HepG2 (cell line): ENCODE measurements around the gene CNOT1. TPM values are rescaled to one million over a fixed set of nuclear protein-coding genes. Genes with fewer than 3 reads are reported as not detected.

ENCODE experiments used
- ATAC-seq: fragments of 200-7000 bp; cut with Tn5 transposase; 3 replicates; pipeline ENCODE4 v1.9.1; 2020; ENCODE audit warnings: mild to moderate bottlenecking, moderate library complexity
- BruUV-seq: library from RNA; stranded (reverse); fragments of 400-500 nt; replicated peaks from 2 replicates; lab custom pipeline; 2021; lab: Mats Ljungman, UMichigan
- CTCF ChIA-PET: fragments of 300-600 bp; formaldehyde crosslinking; extraction: SDS; loops from one replicate; lab custom pipeline; 2021; ENCODE audit warnings: low total read pairs, inconsistent platforms, low intra/inter-chr PET ratio; lab: Yijun Ruan, JAX
- POLR2A ChIA-PET: fragments of 350-600 bp; sonication (Branson Sonifier 250); formaldehyde crosslinking; loops from one replicate; lab custom pipeline; 2020; ENCODE audit warnings: antibody characterized with exemption, inconsistent platforms; lab: Yijun Ruan, JAX
- DNase-seq: peaks from one replicate; pipeline ENCODE4 v3.0.0-alpha.2; 2015; ENCODE audit warnings: low spot score
- FAIRE-seq: peaks from 3 replicates; lab custom pipeline; 2011; peaks lifted over from hg19 to GRCh38; lab: Jason Lieb, UNC
- H2AFZ ChIP-seq: one replicate; pipeline ENCODE4 v1.6.1; 2011; ENCODE audit warnings: low read length, inconsistent platforms
- H3K27ac ChIP-seq: fragments of 300-600 bp; 3 replicates; pipeline ENCODE4 v1.8.0; 2011; ENCODE audit warnings: mixed run types, mild to moderate bottlenecking, mixed read lengths, low read length, inconsistent platforms; ENCODE audit not compliant: insufficient read depth; ENCODE audit errors: extremely low read length
- H3K27me3 ChIP-seq, 2 experiments: fragments of 200-600 bp in 1 of 2; 2 replicates in 1 of 2; 3 replicates in 1 of 2; pipeline versions ENCODE4 v1.6.0 to v1.8.0; 2011; ENCODE audit warnings: low read length in 2 of 2, mild to moderate bottlenecking in 2 of 2, moderate library complexity in 2 of 2, inconsistent platforms in 1 of 2; ENCODE audit not compliant: insufficient read depth in 2 of 2, control insufficient read depth in 1 of 2
- H3K36me3 ChIP-seq, 2 experiments: fragments of 200-600 bp in 1 of 2; replicated peaks in 1 of 2; 2 replicates in 1 of 2; 3 replicates in 1 of 2; pipeline versions ENCODE4 v1.5.1 to v1.8.0; 2011; ENCODE audit warnings: low read length in 2 of 2, inconsistent platforms in 1 of 2; ENCODE audit not compliant: insufficient read depth in 2 of 2, control insufficient read depth in 1 of 2
- H3K4me1 ChIP-seq: 2 replicates; pipeline ENCODE4 v1.5.1; 2012; ENCODE audit warnings: low read length, inconsistent platforms; ENCODE audit not compliant: insufficient read depth
- H3K4me2 ChIP-seq: 2 replicates; pipeline ENCODE4 v1.6.0; 2011; ENCODE audit warnings: low read depth, low read length, inconsistent platforms
- H3K4me3 ChIP-seq, 3 experiments: fragments of 200-600 bp in 1 of 3; sonication (generic), shearing (Covaris generic) in 1 of 3; replicated peaks in 1 of 3; 2 replicates each; pipeline ENCODE4 v1.5.1; 2011 to 2016; ENCODE audit warnings: low read length in 3 of 3, inconsistent platforms in 2 of 3, low read depth in 2 of 3, mild to moderate bottlenecking in 2 of 3, control low read depth in 1 of 3, mixed read lengths in 1 of 3; ENCODE audit not compliant: insufficient read depth in 1 of 3
- H3K79me2 ChIP-seq: one replicate; pipeline ENCODE4 v1.6.1; 2011; ENCODE audit warnings: low read length, inconsistent platforms; ENCODE audit not compliant: insufficient read depth
- H3K9ac ChIP-seq: 2 replicates; pipeline ENCODE4 v1.6.0; 2011; ENCODE audit warnings: mild to moderate bottlenecking, low read depth, low read length, inconsistent platforms; ENCODE audit not compliant: insufficient read depth
- H3K9me3 ChIP-seq: 2 replicates; pipeline ENCODE4 v1.5.1; 2012; ENCODE audit warnings: mild to moderate bottlenecking, low read length
- H4K20me1 ChIP-seq: 2 replicates; pipeline ENCODE4 v1.6.0; 2011; ENCODE audit warnings: inconsistent platforms, mild to moderate bottlenecking, low read length, moderate library complexity; ENCODE audit not compliant: insufficient read depth
- RARA ChIP-seq: IDR thresholded peaks from 2 replicates; pipeline ENCODE4 v1.6.1; 2016; ENCODE audit warnings: missing genetic modification reagents, missing compliant biosample characterization
- ZNF543 ChIP-seq: sonication (generic); formaldehyde crosslinking; IDR thresholded peaks from 2 replicates; pipeline ENCODE4 v1.4.0; 2020; ENCODE audit warnings: mild to moderate bottlenecking, missing genetic modification reagents
- WGBS: methylation state at CpG from one replicate; pipeline ENCODE4 v1.1.6; 2017; ENCODE audit warnings: low lambda C conversion rate; 5-methylcytosine and 5-hydroxymethylcytosine counted together
- in situ Hi-C: cut with HindIII; loops from 2 replicates; pipeline ENCODE4 v1.10.0; 2017; ENCODE audit warnings: low pct_unique_long_range_greater_than_20kb; ENCODE audit not compliant: extremely low pct_ligation_motif_present
- intact Hi-C: fragments of 100-400 bp; cut with micrococcal nuclease; formaldehyde crosslinking; loops from one replicate; pipeline ENCODE4 v1.10.0; 2022; ENCODE audit not compliant: unreplicated experiment
- polyA plus RNA-seq, 8 experiments: library from polyadenylated mRNA; depleted of rRNA in 3 of 8; stranded (reverse) in 7 of 8; unstranded in 1 of 8; fragments of >200 nt; fragmentation: Illumina TruSeq in 4 of 8; extraction: Trizol in 4 of 8; gene quantifications; 2 replicates each; pipeline versions ENCODE4 v1.2.1 to v1.2.3, GENCODE V29; 2011 to 2016; ENCODE audit warnings: low read depth in 4 of 8, missing spikeins in 1 of 8, mixed read lengths in 1 of 8; ENCODE audit not compliant: insufficient read depth in 1 of 8
- small RNA-seq, 3 experiments: library from RNA; depleted of rRNA; stranded (forward); fragments of <200 nt; gene quantifications; one replicate each; pipeline ENCODE3, GENCODE V24; 2012; ENCODE audit warnings: low read depth in 2 of 3, low replicate concordance in 1 of 3; ENCODE audit not compliant: insufficient read length in 3 of 3, insufficient read depth in 2 of 3
- total RNA-seq, 5 experiments: library from RNA; depleted of rRNA; stranded (reverse); fragments of >200 nt; fragmentation: Illumina TruSeq; extraction: Trizol; gene quantifications; 2 replicates each; pipeline ENCODE4 v1.2.3, GENCODE V29; 2016; ENCODE audit warnings: low read depth in 1 of 5
- TF ChIP-seq, protein P1 (sequence below): sonication (generic); formaldehyde crosslinking; IDR thresholded peaks from 2 replicates; pipeline ENCODE4 v1.9.0; 2021; ENCODE audit warnings: mild to moderate bottlenecking, missing genetic modification reagents
- TF ChIP-seq, protein P2 (sequence below): sonication (generic); IDR thresholded peaks from 2 replicates; pipeline ENCODE4 v1.6.1; 2016; ENCODE audit warnings: low read depth, borderline replicate concordance

Gene CNOT1
- total and polyA plus RNA-seq, 2 of the 13 experiments (the other 11 are each of a cell fraction or from before 2014, with no cell fraction given) = 188 to 232 TPM

DNA sequence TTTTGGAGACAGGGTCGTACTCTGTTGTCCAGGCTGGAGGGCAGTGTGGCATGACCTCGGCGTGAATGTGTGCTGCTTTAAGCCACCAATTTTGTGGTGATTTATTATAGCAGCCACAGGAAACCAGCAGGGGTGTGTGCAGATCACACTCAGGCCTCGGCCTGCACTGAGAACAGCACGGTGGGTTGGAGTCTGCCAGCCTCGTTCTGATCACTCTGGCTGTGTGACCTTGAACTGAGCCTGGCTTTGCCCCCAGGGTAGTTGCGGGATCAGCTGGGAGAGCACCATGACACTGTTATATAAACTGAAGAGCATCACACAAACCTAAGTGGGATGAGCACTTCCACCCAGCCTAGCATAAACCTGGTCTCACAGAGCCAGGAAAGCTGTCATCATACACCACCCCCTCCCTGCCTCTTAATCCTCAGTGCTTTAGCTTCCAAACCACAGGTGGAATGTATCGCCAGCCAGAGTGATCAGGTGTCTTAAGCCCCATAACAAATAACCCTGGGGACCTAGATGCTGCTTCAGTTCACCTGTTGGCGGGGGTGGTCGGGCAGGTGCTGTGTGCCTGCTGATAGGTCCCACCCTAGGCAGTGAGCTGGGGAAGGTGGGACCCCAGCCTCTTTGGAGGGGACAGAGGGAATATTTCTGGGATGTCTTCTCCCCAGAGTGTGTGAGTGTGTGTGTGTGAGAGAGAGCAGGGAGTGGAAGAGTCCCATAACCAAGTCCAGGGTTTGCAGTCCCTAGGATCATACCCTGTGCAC, 158.2 kb downstream of the CNOT1 start:
- POLR2A ChIA-PET = no interaction called here
- BruUV-seq = no TSS peak
- TF ChIP-seq, protein P1, sequence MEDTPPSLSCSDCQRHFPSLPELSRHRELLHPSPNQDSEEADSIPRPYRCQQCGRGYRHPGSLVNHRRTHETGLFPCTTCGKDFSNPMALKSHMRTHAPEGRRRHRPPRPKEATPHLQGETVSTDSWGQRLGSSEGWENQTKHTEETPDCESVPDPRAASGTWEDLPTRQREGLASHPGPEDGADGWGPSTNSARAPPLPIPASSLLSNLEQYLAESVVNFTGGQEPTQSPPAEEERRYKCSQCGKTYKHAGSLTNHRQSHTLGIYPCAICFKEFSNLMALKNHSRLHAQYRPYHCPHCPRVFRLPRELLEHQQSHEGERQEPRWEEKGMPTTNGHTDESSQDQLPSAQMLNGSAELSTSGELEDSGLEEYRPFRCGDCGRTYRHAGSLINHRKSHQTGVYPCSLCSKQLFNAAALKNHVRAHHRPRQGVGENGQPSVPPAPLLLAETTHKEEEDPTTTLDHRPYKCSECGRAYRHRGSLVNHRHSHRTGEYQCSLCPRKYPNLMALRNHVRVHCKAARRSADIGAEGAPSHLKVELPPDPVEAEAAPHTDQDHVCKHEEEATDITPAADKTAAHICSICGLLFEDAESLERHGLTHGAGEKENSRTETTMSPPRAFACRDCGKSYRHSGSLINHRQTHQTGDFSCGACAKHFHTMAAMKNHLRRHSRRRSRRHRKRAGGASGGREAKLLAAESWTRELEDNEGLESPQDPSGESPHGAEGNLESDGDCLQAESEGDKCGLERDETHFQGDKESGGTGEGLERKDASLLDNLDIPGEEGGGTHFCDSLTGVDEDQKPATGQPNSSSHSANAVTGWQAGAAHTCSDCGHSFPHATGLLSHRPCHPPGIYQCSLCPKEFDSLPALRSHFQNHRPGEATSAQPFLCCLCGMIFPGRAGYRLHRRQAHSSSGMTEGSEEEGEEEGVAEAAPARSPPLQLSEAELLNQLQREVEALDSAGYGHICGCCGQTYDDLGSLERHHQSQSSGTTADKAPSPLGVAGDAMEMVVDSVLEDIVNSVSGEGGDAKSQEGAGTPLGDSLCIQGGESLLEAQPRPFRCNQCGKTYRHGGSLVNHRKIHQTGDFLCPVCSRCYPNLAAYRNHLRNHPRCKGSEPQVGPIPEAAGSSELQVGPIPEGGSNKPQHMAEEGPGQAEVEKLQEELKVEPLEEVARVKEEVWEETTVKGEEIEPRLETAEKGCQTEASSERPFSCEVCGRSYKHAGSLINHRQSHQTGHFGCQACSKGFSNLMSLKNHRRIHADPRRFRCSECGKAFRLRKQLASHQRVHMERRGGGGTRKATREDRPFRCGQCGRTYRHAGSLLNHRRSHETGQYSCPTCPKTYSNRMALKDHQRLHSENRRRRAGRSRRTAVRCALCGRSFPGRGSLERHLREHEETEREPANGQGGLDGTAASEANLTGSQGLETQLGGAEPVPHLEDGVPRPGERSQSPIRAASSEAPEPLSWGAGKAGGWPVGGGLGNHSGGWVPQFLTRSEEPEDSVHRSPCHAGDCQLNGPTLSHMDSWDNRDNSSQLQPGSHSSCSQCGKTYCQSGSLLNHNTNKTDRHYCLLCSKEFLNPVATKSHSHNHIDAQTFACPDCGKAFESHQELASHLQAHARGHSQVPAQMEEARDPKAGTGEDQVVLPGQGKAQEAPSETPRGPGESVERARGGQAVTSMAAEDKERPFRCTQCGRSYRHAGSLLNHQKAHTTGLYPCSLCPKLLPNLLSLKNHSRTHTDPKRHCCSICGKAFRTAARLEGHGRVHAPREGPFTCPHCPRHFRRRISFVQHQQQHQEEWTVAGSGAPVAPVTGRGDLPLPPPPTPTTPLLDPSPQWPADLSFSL (CRISPR knock-in tag) = no peak
- TF ChIP-seq RARA (CRISPR knock-in tag) = 0 out of 2 replicates have a peak, but pooled peaks have one; percentile 29
- no peak for TF ChIP-seq ZNF543 (CRISPR knock-in tag)
- TF ChIP-seq, protein P2, sequence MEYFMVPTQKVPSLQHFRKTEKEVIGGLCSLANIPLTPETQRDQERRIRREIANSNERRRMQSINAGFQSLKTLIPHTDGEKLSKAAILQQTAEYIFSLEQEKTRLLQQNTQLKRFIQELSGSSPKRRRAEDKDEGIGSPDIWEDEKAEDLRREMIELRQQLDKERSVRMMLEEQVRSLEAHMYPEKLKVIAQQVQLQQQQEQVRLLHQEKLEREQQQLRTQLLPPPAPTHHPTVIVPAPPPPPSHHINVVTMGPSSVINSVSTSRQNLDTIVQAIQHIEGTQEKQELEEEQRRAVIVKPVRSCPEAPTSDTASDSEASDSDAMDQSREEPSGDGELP = 0 out of 2 replicates have a peak, but pooled peaks have one; percentile 30
- TF ChIP-seq, all 625 proteins: peak for 2
- H3K9me3 ChIP-seq = no peaks in the 10 kb centered on the region
- no peak for FAIRE-seq
- no peaks in the 10 kb centered on the region; the same call in 1 of the 2 replicates for H4K20me1 ChIP-seq
- intact Hi-C loops (no loop called here), in situ Hi-C loops (no loop called here)
- CTCF ChIA-PET = no interaction called here
- no peak overlapping the region for H2AFZ ChIP-seq
- H3K4me1 ChIP-seq = no peaks in the 10 kb centered on the region
- H3K36me3 ChIP-seq = no peaks in the 10 kb centered on the region
- 21% methylated on average over 8 of the region's 10 CpGs for WGBS
- H3K4me2 ChIP-seq = no peak overlapping the region
- no peaks in the 10 kb centered on the region for H3K79me2 ChIP-seq
- ATAC-seq = peak; percentile 31
- no peak overlapping the region for H3K27ac ChIP-seq
- H3K9ac ChIP-seq = no peak overlapping the region
- DNase-seq = no peak
- no peak overlapping the region for H3K4me3 ChIP-seq
- peaks cover 1 to 45% of the 10 kb centered on the region in 2 experiments; a peak in 2 of 5 replicates for H3K27me3 ChIP-seq

Small RNA genes within 50 kb of the gene (small RNA-seq; reads per million reads assigned to genes)
- gene RNU6-103P (0 reads per million in 3 experiments), gene SNORA46 (71.2 to 750 (median 107) reads per million in 3 experiments), gene SNORA50A (0 reads per million in 3 experiments)

Other genes with a start within 250 kb of the CNOT1 start
- gene GINS3, start 237.4 kb downstream of the CNOT1 start, total RNA-seq (2016; rRNA removed; fragmentation: Illumina TruSeq; extraction: Trizol) = 19.3 and 28.4 TPM in 2 replicates
- gene GINS3, start 237.4 kb downstream of the CNOT1 start, polyA plus RNA-seq (2011; rRNA removed) = 5.4 and 6.5 TPM in 2 replicates
- gene NDRG4, start 129.7 kb downstream of the CNOT1 start, total RNA-seq (2016; rRNA removed; fragmentation: Illumina TruSeq; extraction: Trizol) = 1.6 and 1.7 TPM in 2 replicates
- 1.8 and 2.7 TPM in 2 replicates for gene NDRG4, start 129.7 kb downstream of the CNOT1 start, polyA plus RNA-seq (2011; rRNA removed)
- gene SETD6, start 114.3 kb downstream of the CNOT1 start, total RNA-seq (2016; rRNA removed; fragmentation: Illumina TruSeq; extraction: Trizol) = 17.4 and 25.7 TPM in 2 replicates
- 24.0 and 25.9 TPM in 2 replicates for gene SETD6, start 114.3 kb downstream of the CNOT1 start, polyA plus RNA-seq (2011; rRNA removed)
- 6.2 and 14.1 TPM in 2 replicates for gene SLC38A7, start 54.9 kb upstream of the CNOT1 start, total RNA-seq (2016; rRNA removed; fragmentation: Illumina TruSeq; extraction: Trizol)
- 13.2 and 17.0 TPM in 2 replicates for gene SLC38A7, start 54.9 kb upstream of the CNOT1 start, polyA plus RNA-seq (2011; rRNA removed)
- 121 and 160 TPM in 2 replicates for gene GOT2, start 104.5 kb upstream of the CNOT1 start, total RNA-seq (2016; rRNA removed; fragmentation: Illumina TruSeq; extraction: Trizol)
- 28.9 and 32.6 TPM in 2 replicates for gene GOT2, start 104.5 kb upstream of the CNOT1 start, polyA plus RNA-seq (2011; rRNA removed)